Amniotic stem cell (primary cell): ENCODE data around the gene MANBA.
"Not testable (repeated sequence)": the region's sequence is repeated elsewhere in the genome, so short reads cannot be mapped to it uniquely, and the experiment has no call there.

Source experiments
- DNase-seq: peaks from one replicate; lab custom pipeline; 2025; lab: John Stamatoyannopoulos, UW

The MANBA gene

DNA sequence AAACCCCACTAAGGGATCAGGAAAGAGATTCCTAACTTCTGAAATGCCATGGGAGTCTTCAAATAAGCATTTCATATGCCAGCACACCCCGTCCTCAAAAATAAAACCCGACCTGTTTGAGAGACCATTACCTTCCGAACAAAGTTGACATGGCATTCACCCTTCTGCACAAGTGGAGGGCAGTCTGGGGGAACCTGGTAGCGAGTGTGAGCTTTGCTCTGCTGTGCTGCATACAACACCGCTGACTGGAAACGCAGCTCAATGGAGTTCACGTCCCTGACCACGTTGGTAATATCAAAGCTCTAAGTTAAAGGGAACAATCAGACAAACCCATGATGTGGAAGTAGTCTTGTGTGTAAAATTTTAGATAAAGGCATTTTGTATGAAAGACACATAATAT lies 38.0 kb downstream of the MANBA start:
- DNase-seq = no peak

- not testable (repeated sequence) for DNase-seq
Observed at GRCh38 chr4:102718833-102719575, 41.8 kb downstream of the MANBA start.

DNA sequence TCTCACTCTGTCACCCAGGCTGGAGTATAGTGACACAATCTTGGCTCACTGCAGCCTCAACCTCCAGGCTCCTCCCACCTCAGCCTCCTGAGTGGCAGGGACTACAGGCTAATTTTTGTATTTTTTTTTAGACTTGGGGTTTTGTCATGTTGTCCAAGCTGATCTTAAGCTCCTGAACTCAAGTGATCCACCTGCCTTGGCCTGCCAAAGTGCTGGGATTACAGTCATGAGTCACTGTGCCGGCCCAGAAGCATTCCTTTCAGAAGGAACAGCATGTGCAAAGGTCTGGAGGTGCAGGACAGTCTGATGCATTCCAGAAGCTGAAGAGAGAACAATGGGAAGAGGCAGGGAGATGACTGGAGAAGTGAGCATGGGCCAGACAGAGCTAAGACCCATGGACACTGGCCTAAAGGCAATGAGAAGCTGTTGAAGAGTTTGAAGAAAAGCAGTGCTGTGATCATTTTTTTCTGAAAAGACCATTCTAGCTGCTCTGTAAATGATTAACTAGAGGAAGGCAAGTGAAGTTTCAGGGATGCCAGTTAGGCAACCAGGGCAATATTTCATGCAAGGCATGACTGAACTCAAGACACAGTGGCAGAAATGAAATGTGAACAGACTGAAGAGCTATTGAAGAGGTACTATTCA lies 43.2 kb downstream of the MANBA start:
- no peak for DNase-seq

- no peak for DNase-seq
Observed at GRCh38 chr4:102715057-102715456, 45.7 kb downstream of the MANBA start.

- not testable (repeated sequence) for DNase-seq
Observed at GRCh38 chr4:102713774-102714173, 47.0 kb downstream of the MANBA start.

GRCh38 chr4:102713096-102713495 lies 47.7 kb downstream of the MANBA start:
- no peak for DNase-seq

- DNase-seq = no peak
Observed at GRCh38 chr4:102710986-102711385, 49.8 kb downstream of the MANBA start.

GRCh38 chr4:102709060-102709459 lies 51.7 kb downstream of the MANBA start:
- DNase-seq = not testable (repeated sequence)

DNA sequence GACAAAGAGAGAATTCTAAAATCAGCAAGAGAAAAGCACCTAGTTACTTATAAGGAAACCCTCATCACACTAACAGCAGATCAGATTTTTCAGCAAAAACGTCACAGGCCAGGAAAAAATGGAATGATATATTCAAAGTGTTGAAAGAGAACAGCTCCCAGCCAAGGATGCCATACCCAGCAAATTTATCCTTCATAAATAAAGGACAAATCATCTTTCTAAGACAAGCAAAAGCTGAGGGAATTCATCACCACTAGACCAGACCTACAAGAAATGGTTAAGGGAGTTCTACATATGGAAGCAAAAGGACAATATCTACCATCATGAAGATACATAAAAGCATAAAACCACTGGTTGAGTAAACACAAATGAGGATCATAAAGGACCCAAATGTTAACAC lies 53.6 kb downstream of the MANBA start:
- DNase-seq = no peak

- no peak for DNase-seq
Observed at GRCh38 chr4:102705391-102705935, 55.3 kb downstream of the MANBA start.

DNA sequence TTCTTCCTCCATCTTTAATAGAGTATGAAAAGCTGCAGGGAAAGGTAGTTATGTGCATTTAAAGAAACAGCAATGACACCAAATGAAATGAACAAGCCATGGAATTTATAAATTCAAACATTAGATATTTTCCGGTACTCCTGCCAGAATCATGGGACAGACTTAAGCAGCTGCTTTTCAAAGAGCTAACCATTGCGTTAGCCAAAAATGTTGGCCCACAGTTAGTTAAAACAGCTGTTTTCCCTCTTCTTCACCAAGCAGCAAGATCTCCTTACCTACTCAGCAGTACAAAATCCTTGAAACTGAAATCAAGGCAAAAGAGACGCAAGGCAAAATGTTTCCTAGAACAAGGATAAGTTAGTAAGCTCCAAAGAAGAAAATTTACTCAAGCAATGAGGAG lies 64.0 kb downstream of the MANBA start:
- no peak for DNase-seq

- no peak for DNase-seq
Observed at GRCh38 chr4:102694791-102695190, 66.0 kb downstream of the MANBA start.

DNA sequence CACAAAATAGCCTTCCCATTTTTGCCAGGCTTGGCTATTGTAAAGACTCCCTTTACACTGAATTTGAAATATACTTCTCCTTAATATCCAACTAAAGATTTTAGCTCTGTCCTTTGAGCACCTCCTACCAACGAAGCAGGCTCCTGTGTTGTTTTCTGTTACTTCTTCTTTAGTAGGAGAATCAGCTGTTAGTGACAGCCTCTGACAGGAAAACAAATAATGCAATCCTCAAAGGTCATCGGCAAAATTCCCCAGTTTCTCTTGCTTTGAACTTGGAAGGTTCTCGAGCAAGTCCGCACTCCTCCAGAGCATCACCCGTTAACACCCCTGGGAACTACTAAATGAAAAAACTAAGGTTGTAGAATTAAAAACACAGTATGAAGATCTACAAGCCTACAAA lies 66.9 kb downstream of the MANBA start:
- DNase-seq = no peak

GRCh38 chr4:102693262-102693850 lies 67.4 kb downstream of the MANBA start:
- DNase-seq = no peak

DNA sequence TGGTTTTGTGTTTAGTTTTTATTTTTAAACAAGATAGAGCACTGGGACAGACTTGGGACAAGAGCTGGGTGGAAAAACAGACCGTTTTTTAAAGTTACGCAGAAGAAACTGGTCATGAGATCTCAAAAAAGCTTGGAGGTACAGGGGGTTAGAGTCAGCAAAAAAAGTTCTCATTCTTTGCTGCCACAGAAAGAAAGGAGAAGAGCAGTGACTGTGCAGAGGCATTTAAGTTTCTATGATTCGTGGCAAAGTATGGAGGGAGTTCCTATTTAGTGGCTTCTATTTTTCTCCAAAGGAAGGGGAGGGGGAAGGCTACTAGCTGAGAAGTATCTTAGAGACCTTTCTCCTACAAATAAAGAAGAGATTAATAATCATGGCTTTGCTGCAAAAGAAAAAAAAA lies 68.3 kb downstream of the MANBA start:
- no peak for DNase-seq

DNA sequence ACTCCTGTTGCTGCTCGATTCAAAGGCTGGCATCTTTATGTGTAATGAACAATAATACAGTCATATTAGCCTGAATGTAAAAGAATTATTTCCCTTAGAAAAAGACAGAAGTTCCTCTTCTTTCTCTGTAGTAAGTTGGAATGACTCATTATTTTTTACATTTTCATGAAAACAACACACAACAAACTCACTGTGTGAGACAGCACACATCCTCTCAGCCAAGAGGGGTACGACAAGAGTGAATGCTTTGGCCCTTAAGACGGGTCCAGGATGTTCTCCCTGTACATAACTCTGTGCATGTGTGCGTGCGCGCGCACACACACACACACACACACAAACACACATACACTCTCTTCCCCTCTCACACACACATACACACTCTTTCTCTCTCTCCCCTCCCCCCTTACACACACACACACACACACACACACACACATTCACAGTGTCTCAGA lies 72.8 kb downstream of the MANBA start:
- no peak for DNase-seq

- no peak for DNase-seq
Observed at GRCh38 chr4:102687373-102687981, 73.3 kb downstream of the MANBA start.

DNA sequence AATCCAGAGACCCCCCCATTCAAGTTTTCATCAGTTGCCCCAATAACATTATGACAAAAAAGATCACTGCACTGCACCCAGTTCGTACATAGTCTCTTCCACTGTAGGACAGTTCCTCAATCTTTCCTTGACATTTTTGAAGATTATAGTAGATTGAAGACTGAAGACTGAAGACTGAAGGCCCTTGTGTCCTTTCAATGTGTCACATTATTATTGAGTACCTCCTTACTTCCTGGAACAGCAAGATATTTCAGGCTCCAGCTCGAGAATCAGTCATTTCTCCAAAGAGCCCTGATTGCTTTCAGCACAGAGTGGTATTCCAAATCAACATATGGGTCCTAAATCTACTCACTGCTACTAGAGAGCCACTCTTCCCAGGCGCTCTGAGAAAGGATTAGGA lies 75.0 kb downstream of the MANBA start:
- DNase-seq = no peak

GRCh38 chr4:102684610-102685052 lies 76.1 kb downstream of the MANBA start:
- no peak for DNase-seq

DNA sequence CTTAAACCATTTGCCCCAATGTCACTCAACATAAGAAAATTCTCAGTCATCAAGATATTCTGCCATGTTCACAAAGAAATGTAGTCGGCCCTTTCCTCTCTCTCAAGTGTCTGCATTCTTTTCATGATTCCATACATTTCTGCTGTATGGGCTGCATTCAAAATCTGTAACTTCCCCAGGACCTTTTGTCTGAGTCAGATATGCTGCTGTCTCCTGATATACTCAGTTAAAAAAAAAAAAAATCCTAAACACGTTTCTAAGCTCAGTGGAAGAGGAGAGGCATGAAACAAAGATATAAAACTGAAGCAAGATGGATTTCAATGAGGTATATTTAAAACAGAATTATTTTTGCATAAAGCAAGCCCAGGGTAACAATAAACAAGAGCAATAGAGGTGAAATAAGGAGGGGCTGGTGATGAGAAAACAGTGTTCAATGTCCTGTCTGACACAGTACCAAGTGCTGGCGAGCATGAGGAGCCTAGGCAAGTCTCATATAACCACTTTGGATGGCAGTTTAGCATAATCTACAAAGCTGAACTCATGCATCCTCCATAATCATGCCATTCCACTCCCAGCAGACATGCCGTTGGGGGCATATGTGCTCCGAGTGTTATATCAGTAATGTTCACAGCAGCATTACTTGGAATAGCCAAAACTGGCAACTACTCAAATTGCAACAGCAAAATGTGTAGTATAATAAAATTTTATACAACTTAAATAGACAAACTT lies 76.7 kb downstream of the MANBA start:
- DNase-seq = no peak

- DNase-seq = no peak
Observed at GRCh38 chr4:102678695-102679335, 82.0 kb downstream of the MANBA start.
